KOPT-K1 (cell line): ENCODE measurements around the gene CEP170B.
"Not testable (repeated sequence)": the region's sequence is repeated elsewhere in the genome, so short reads cannot be mapped to it uniquely, and the experiment has no call there.

ENCODE experiments used
- H3K27ac ChIP-seq: fragments of 200-600 bp; sonication (generic); 2 replicates; pipeline ENCODE4 v1.5.1; 2016; ENCODE audit warnings: antibody characterized with exemption, mild to moderate bottlenecking, low read depth, low read length; ENCODE audit not compliant: poor library complexity, severe bottlenecking
- H3K36me3 ChIP-seq: fragments of 200-600 bp; sonication (generic); 2 replicates; pipeline ENCODE4 v1.5.1; 2017; ENCODE audit warnings: antibody characterized with exemption, mild to moderate bottlenecking, low read length, moderate library complexity; ENCODE audit not compliant: insufficient read depth
- H3K9me3 ChIP-seq: fragments of 200-600 bp; sonication (generic); 2 replicates; pipeline ENCODE4 v1.5.1; 2017; ENCODE audit warnings: antibody characterized with exemption, low read length, mild to moderate bottlenecking; ENCODE audit not compliant: insufficient read depth, poor library complexity, severe bottlenecking

Gene CEP170B

DNA sequence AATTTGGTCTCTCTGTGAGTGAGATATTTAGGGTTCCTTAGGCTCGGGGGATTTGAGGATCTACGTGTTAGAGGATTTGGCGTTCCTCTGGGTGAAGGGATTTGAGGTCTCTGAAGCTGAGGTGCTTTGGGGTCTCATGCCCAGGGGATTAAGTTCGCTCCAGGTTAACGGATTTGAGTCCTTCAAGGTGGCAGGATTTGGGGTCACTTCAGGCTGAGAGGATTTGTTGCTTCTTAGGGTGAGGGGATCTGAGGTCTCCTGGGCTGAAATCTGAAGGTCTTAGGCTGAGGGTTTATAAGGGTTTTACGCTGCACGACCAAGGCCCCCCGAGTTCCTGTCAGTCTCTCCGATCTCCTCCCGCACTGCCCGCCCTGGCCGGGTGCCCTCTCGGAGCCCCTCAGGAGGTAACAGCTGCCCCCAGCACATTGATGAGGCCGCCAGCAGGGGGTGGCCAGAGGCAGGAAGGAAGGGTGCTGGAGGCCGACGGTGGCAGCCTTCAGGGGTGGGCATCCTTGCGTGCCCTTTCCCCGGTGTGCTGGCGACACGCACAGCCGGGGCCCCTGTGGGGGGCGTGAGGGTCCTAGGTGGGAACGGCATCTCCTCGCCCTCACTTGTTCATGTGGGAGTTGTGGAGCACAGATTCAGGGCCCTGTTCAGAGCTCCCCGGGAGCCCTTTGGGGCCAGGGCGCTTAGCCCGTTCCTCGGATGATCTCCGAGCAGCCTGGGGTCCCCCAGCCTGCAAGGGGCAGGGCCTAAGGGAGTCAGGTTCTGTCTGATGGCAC, 14.3 kb downstream of the CEP170B start:
- H3K36me3 ChIP-seq, result no peaks in the 10 kb centered on the region
- no peaks in the 10 kb centered on the region for H3K9me3 ChIP-seq
- no peak overlapping the region for H3K27ac ChIP-seq

DNA sequence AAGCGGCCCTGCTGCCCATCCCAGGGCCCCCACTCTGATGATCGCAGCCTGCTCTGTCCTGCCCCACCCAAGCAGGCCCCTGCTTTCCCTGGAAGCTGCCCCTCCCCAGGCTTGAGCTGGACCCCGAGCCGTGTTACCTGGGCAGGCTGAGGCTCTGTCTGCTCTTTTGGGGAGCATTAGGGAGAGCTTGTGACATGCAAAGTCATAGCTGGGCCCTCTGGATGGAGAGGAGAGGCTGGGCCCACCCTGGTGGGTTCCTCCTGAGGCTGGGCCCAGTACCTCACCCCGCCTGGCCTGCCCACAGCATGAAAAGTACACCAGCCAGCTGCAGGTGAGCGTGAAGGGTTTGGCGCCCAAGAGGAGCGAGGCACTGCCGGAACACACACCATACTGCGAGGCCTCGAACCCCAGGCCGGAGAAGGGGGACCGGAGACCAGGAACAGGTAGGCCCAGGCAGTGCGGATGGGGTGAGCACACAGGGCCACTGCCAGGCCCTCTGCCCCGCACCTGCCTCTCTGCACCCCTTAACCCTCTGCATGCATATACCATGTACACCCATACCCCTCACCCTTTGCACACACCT, 15.0 kb downstream of the CEP170B start:
- no peaks in the 10 kb centered on the region for H3K9me3 ChIP-seq
- H3K36me3 ChIP-seq, result no peaks in the 10 kb centered on the region
- H3K27ac ChIP-seq, result no peak overlapping the region

DNA sequence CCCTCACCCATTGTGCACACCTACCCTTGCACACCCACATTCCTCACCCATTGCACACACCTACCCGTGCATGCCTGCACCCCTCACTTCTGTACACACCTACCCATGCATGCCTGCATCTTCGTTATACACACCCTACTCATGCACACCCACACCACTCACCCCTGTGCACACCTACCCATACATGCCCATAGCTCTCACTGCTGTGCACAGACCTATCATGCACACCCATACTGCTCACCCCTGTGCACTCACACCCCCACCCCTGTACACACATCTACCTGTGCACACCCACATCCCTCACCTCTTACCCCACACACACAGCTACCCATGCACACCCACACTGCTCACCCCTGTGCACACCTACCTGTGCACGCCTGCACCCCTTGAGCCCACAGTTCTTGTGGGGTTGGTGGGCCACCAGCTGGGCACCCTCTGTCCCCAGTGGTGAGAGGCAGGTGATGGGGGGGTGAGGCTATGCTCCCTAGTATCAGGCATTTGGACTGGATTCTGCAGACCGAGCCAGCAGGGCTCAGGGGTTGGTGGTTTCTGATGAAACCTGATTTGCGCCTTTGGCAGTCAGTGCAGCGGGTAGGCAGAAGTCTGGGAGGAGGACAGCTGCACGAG, 15.6 kb downstream of the CEP170B start:
- no peak overlapping the region for H3K27ac ChIP-seq
- H3K36me3 ChIP-seq, result no peaks in the 10 kb centered on the region

DNA sequence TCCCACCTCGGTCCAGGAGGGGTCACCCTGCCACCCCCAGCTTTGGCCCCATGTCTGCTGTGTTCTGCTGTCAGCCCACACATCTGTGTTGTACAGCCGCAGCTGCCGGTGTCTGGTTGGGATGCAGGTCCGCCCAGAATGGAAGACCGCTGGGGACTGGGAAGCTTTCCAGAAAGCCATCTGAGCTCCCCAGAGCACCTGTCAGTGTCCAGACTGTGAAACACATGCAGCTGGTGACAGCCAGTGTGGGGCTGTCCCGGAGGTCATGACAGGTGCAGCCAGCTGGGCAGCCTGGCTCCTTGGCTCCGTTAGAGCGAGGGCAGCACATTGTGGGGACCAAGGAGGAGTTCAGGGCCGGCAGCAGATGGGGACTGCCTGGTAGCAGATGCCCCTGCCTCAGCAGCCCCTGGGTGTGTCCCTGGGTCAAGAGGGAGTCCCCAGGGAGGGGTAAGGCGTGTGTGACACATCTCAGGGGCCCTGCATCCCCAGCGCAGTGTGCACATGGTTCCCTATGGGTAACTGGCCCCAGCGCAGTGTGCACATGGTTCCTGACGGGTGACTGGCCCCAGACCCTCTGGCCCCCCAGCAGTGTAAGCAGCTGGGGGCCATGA, 16.4 kb downstream of the CEP170B start:
- no peak overlapping the region for H3K27ac ChIP-seq
- H3K9me3 ChIP-seq, result no peaks in the 10 kb centered on the region
- no peaks in the 10 kb centered on the region for H3K36me3 ChIP-seq

More for the DNA sequence above, 15.6 kb downstream of the CEP170B start:
- H3K9me3 ChIP-seq, result no peaks in the 10 kb centered on the region

DNA sequence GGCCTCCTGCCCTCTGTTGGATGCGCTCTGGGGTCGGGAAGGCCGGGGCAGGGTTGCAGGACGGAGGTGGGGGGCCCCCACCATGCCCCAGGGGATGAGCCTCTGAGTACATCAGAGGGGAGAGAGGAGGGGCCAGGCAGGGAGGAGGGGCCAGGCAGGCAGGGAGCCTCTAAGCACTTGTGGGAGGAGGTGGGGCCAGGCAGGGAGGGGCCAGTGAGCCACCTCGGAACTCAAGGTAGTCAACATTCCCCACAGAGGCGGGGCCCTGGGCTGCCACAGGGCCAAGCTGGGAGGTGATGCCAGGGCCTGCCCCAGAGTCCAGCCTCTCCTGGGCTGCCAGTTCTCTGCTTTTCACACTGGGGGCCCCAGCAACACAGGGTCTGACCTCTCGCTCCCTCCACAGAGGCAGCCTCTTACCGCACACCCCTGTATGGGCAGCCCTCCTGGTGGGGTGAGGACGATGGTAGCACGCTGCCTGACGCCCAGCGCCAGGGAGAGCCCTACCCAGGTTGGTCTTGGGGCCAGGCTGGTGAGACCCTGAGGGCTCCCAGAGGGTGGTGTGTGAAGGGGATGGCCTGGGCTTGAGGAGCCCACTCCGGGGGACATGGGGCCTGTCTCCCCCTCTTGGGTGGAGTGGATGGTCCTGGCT, 17.4 kb downstream of the CEP170B start:
- Histone ChIP-seq H3K9me3 (no peaks in the 10 kb centered on the region), H3K27ac (no peak overlapping the region), H3K36me3 (no peaks in the 10 kb centered on the region)

DNA sequence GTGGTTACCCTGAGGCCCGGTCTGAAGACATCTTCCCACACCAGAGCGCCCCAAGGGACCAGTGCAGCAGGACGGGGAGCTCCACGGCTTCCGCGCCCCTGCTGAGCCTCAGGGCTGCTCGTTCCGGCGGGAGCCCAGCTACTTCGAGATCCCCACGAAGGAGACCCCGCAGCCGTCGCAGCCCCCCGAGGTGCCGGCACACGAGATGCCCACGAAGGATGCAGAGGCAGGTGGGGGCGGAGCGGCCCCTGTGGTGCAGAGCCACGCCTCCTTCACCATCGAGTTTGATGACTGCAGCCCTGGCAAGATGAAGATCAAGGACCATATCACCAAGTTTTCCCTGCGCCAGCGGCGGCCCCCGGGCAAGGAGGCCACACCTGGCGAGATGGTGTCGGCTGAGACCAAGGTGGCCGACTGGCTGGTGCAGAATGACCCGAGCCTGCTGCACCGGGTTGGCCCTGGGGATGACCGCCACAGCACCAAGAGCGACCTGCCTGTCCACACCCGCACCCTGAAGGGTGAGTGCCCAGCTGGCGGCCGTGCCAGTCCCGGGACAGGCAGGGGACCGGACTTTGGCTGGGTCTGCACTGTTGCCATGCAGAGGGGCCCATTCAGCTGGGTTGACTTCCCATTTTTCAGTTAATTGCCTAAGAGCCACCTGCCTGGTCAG, 18.1 kb downstream of the CEP170B start:
- Histone ChIP-seq H3K27ac (no peak overlapping the region), H3K36me3 (no peaks in the 10 kb centered on the region), H3K9me3 (no peaks in the 10 kb centered on the region)

GRCh38 chr14:104883681-104884361, 18.8 kb downstream of the CEP170B start:
- H3K27ac ChIP-seq, result no peak overlapping the region
- H3K9me3 ChIP-seq, result no peaks in the 10 kb centered on the region
- H3K36me3 ChIP-seq, result no peaks in the 10 kb centered on the region

DNA sequence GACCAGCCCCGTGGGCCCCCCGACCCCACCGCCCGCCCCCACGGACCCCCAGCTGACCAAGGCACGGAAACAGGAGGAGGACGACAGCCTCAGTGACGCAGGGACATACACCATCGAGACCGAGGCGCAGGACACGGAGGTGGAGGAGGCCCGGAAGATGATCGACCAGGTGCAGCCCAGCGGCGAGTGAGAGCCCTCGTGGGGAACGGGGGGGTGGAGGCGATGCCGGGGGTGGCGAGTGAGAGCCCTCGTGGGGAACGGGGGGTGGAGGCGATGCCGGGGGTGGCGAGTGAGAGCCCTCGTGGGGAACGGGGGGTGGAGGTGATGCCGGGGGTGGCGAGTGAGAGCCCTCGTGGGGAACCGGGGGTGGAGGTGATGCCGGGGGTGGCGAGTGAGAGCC, 19.3 kb downstream of the CEP170B start:
- H3K36me3 ChIP-seq, H3K27ac ChIP-seq, H3K9me3 ChIP-seq: not testable (repeated sequence)

- H3K36me3 ChIP-seq, result no peaks in the 10 kb centered on the region
- H3K27ac ChIP-seq, result no peak overlapping the region
Measured at GRCh38 chr14:104885031-104885972, 20.2 kb downstream of the CEP170B start.

DNA sequence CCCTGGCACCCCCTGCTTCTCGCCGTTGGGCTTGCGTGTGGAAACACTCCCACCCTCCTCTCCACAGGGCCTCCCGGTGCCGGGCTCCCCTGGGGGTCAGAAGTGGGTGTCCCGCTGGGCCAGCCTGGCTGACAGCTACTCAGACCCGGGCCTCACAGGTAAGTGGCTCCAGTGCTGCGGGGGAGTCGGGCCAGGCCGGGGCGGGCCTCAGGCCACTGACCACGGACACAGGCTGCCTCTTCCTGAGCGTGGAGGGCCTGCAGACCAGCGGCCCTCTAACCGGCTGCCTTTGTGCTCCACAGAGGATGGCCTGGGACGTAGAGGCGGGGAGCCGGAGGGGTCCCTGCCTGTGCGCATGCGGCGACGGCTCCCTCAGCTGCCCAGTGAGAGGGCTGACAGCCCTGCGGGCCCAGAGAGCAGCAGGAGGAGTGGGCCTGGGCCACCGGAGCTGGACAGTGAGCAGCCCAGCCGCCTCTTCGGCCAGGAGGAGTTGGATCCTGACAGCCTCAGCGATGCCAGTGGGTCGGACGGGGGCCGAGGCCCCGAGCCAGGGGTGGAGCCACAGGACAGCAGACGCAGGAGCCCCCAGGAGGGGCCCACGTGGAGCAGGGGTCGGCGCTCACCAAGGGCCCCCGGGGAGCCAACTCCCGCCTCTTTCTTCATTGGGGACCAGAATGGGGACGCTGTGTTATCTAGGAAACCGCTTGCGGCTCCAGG, 21.1 kb downstream of the CEP170B start:
- no peaks in the 10 kb centered on the region for H3K36me3 ChIP-seq
- no peaks in the 10 kb centered on the region for H3K9me3 ChIP-seq
- no peak overlapping the region for H3K27ac ChIP-seq

More at GRCh38 chr14:104885031-104885972, 20.2 kb downstream of the CEP170B start:
- H3K9me3 ChIP-seq, result no peaks in the 10 kb centered on the region

- Histone ChIP-seq H3K9me3 (no peaks in the 10 kb centered on the region), H3K27ac (no peak overlapping the region), H3K36me3 (no peaks in the 10 kb centered on the region)
Measured at GRCh38 chr14:104886690-104887622, 21.9 kb downstream of the CEP170B start.
